Fibroblast of peridontal ligament (primary cell): ENCODE measurements around the gene CBX5.
A peak's percentile ranks its signal among the peaks of the same experiment; 100 is the strongest.
"Not testable (repeated sequence)": the region's sequence is repeated elsewhere in the genome, so short reads cannot be mapped to it uniquely, and the experiment has no call there.

Experiments
- DNase-seq: peaks from one replicate; pipeline ENCODE4 v3.0.0-alpha.2; 2010; ENCODE audit errors: extremely low read depth

The CBX5 gene

DNA sequence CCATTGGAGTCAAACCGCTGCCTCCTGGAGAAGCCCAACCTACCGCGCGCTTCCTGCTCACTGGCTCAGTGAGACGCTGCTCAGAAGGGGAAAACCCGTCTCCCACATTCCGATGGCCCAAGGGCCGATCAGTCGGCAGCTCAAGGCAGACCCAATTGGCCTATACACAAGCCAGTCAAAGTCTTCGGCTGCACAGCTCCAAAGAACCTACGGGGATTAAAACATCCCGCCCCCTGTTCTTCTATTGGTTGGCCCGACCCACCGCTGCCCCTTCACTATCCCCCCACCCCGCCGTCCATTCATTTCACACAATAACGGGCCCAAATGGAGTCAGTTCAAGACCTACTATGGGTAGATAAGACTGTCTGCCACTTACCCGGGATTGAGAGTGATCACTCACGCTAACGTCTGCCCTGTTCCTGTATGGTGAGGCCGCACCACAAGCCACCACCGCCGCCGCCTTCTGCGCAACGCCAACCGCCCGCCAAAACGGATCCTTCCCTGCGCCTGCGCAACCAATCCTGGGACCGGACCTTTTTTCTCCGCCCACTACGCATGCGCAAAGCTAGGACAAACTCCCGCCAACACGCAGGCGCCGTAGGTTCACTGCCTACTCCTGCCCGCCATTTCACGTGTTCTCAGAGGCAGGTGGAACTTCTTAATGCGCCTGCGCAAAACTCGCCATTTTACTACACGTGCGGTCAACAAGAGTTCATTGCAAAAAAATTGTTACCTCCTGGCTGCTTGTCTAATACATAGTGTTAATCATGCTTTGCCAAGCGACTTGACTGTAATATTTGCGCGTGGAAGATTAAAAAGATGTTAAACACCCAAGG is at the start of gene CBX5:
Gene CBX5, minus strand, starts transcription at position 491 of the 836 bp plus-strand sequence. CDS start 22,472 bp downstream, outside the sequence.
- DNase-seq: peak; percentile 100

DNA sequence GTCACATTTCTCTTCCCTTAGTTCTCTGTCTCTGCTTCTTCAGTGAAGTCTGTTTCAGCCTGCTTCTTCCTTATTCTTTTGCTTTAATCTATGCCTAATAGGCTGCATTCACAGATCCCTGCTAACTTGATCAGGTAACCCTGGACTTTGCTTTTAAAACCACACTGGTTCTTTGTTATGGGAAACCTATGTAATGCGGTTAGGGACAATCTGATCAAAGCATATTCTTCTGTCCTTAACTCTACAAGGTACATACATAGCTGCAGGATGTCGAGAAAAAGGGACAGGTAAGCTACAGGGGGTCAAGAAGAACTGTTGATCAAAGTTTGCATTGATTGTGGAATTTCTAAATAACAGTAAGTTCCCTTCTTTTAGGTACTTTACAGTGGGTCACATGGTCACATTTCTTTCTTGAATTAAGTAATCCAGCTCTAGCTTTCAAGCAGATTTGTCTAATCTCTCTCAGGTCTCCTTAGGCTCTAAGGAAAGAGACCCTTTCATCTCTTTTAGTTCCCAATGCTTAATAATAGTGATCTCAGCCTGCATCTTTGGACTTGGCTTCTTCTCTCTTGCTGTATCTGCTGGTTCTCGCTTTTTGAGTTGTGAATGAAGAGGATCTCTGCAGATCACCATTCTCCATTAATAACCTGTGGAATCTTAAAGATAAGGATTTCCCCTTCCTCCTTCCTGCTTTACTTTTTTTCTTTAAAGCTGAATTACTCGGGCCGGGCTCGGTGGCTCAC is 48.8 kb upstream of the CBX5 start:
- DNase-seq: no peak

GRCh38 chr12:54325442-54326109 is 45.7 kb upstream of the CBX5 start:
- not testable (repeated sequence) for DNase-seq

DNA sequence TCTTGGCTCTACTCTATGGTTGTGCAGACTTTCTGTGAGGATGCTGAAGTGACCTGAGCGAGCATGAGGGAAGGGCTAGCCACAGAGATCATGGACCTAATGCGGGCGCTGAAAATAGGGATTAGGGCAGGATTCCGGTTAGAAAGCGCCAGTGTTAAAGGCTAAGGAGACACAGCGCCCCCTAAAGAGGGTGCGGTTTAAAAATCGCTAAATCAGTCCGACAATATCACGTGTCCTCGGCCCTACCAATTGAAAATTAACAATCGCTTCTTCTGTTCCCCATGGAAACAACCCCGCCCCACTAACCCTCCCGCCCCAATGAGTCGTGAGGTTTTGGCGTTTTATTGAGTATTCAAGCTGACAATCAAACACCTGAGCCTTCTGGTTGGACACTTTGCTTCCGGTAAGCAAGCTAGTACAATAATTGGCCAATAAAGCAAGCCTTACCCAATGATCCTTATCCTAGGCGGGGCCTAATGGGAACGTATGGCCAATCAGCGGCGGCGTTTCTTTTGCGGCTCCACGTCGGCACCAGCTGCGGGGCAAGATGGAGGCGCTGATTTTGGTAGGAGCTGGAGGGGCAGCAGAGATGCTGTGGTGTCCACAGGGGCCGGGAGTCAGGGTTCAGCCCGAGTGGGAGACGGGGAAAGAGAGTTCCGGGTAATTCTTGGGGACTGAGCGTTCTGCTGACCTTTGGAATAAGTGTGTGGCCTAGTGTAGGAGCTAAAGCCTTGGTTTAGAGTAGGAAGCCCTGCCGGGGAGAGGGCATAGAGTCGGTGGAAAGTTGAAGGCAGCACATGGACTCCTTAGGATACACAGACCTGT is 44.9 kb upstream of the CBX5 start, which contains the start of gene COPZ1:
Gene COPZ1, plus strand, starts transcription at position 515 of the 825 bp plus-strand sequence. Its CDS starts 33 bp downstream, at position 548.
- peak; percentile 100 for DNase-seq

GRCh38 chr12:54321363-54321762 is 41.4 kb upstream of the CBX5 start:
- no peak for DNase-seq

GRCh38 chr12:54312309-54312708 is 32.4 kb upstream of the CBX5 start:
- not testable (repeated sequence) for DNase-seq

GRCh38 chr12:54311051-54311450 is 31.1 kb upstream of the CBX5 start:
- DNase-seq: no peak

DNA sequence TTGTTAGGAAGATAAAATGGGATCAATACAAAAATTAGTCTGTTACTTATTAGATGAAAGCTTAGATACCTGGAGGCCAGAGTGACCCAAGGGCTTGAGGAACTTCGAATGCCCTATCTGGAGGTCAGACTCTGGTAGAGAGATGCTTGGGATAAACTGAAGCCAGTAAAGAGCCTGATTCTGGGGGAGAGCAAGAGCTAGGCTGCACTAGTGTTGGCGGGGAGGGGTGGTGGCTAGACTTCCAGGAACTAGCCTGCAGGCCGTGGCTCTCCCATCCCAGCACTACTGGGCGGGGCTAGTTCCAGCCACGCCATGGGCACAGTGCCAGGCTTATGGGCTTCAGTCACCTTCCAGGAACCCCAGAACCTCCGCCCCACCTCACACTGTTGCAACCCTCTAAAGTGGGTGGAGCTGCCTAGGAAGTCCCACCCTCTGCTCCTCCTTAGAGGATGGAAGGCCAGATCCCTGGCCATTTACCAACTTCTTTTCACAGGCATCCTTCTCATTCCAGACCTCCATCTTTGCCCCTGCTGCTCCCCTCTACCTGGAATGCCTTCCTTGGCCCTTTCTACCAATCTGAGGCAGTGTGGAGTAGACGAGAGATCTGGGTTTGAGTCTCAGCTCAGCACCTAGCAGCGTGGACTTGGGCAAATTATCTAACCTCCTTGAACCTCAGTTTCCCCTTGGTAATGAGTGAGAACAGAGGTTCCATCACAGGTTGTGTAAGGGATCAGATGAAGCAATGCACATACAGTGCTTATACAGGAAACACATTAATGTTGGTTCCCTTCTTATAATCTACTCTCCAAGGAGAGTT is 27.2 kb upstream of the CBX5 start:
- DNase-seq: peak; percentile 33

DNA sequence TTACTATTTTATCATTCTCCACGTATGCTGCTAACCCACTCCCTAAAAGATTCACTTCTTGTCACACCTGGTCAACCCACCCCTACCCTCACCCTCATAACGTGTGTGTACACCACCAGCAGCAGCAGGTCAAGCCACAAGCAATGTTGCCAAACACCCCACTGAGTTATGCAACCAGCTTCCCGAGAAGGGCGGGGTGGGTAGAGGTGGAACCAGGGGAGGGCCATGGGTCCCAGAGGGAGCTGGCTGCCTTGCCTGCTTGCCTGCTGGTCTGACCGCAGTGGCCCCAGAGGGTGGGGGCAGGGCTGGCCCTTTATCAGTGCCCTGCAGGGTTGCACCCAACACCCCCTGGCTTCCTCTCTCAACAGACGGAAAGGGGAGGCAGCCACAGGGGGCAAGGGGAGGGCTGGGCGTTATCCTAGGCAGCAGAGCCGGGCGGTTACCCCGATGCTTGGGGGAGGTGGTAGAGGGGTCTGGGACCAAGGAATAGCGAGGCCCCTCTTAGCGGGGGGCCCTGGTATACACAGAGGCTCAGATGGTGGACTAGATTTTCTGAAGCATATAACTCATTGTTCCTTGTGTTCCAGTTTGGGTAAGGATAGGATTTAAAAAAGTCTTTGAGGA is 24.4 kb upstream of the CBX5 start:
- no peak for DNase-seq

DNA sequence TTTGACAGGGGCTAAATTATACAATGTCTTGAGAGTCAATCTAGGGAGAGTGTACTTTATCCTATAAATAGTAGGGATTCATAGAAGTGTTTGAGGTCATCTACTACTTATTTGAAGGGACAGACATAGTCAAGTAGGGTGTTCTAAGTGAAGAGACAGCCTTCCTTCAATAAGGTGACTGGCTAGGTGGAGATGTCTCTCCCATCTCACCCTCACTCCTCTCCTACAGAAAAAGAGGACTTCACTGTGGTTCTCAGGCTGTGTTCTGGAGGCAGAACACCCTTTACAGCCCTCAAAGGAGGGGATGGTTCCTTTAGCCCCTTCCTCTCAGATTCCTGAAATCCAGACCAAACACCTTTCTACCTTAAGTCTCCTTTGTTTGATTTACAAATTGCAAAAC is 23.7 kb upstream of the CBX5 start:
- DNase-seq: no peak

GRCh38 chr12:54301428-54302048 is 21.6 kb upstream of the CBX5 start:
- no peak for DNase-seq

DNA sequence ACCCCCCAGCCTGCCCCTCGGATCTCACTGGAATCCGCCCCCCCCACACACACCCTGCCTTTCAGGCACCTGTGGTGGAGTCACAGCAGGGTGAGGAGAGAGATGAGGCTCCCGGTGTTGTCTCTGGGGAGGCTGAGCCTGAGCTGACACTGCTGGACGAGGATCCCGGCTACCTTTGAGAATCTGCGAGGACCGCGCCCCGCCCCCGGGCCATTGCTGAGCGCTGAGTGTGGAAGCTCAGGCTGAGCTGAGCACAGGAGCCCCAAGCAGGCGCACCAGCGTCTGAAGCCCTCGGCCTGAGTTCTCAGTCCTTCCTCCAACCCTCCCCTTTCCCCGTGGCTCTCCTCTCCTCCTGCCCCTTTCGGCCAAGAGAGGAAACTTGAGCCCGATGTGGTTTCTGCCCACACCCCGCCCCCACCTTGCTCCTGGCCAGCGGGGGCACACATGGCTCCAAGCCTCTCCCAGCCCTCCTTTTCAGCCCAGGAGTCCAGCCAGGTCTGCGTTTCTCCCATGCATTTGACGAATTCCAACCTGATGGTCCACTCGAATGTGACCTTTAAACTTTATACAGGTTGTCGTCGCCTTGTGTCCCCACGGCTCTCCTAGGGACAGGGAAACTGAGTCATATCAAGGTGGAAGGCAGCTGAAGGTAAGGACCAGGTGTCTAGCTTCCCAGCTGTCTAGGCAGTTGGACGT is 21.0 kb upstream of the CBX5 start, which contains the start of gene NFE2:
Gene NFE2, minus strand, starts transcription at position 284 of the 696 bp plus-strand sequence. CDS start 5,767 bp downstream, outside the sequence.
- DNase-seq: peak; percentile 68

- DNase-seq: no peak
Measured at GRCh38 chr12:54300225-54300731, 20.4 kb upstream of the CBX5 start.

DNA sequence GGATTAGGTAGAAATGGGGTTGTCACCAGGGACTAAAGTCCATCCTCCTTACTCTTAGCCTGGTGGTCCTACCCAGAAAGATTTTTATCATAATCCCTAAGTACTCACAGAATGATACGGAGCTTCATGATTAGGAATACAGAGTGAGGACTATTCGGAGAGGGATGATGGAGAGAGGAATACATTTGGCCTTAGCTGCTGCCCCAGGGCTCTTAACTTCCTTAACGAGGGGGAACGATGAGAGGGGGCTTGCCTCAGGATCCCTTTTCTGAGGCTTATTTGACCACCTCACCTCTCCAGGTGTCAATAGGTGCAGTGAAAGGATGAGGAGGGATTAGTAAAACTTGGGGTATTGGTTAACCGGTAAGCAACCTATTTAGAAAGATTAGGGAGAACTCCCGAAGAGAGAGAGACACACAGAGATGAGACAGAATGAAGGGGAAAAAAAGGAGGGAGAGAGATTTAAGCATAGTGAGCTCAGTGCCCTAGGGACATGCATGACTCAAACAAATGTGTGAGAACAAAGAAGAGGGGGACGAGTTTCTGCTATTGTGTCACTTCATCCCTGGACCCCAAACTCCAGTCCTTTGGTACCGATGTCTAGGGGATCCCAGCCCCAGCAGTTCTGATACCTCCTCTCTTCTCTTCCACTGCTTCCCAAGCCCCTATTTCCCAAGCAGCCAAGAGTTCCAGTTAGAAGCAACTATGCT is 19.7 kb upstream of the CBX5 start:
- DNase-seq: peak; percentile 55

DNA sequence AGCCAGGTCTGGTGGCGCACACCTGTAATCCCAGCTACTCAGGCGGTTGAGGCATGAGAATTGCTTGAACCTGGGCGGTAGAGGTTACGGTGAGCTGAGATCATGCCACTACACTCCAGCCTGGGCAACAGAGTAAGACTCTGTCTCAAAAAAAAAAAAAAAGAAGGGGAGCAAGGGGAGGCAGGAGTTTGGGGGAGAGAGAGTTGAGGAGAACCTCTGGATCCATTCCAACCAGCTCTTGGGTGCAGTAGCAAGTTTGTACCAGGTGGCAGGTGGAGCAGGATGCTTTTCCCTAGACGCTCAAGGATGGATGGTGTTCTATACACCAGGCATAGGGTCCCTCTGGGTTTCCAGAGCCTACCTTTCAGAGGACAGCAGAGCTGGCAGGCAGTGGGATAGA is 19.0 kb upstream of the CBX5 start:
- DNase-seq: no peak

- DNase-seq: no peak
Measured at GRCh38 chr12:54296393-54297099, 16.6 kb upstream of the CBX5 start.

DNA sequence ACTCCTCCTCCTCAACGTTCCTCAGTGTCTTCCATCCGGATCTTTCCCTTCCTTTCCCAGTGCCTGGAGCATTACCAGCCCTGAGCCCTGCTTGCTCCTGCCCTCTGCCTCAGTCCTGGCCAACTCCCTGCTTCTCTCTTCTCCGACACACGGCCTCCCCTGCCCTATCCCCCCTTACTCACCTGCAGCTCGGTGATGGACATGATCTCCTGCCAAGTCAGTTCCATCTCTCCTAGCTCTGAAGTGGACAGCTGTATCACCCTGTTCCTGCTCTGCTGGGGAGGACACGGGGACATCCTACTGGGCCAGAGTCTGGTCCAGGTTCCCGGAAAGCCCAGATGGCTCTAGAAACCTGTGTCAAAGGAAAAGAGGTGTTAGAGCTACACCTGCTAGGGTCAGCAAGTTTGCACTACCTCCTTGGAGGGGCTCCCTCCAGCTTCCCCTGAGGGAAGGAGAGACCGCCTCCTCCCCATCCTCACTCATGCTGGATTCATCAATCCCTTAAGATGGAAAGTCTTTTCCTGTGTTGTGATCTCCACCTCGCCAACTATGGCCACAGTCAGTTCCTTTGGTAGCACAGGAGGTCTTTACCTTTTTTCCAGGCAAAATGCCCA is 15.1 kb upstream of the CBX5 start:
- DNase-seq: no peak
